ENCODE results near the gene ATXN2.
"Not testable (repeated sequence)": the region's sequence is repeated elsewhere in the genome, so short reads cannot be mapped to it uniquely, and the experiment has no call there.

ATXN2 gene

GRCh38 chr12:111405149-111405858 is 193.8 kb downstream of the ATXN2 start:
- peak; percentile 96 for DNase-seq (ENCODE audit: low read depth)

GRCh38 chr12:111404362-111405148 is 194.6 kb downstream of the ATXN2 start:
- DNase-seq (ENCODE audit: low read depth), result no peak

DNA sequence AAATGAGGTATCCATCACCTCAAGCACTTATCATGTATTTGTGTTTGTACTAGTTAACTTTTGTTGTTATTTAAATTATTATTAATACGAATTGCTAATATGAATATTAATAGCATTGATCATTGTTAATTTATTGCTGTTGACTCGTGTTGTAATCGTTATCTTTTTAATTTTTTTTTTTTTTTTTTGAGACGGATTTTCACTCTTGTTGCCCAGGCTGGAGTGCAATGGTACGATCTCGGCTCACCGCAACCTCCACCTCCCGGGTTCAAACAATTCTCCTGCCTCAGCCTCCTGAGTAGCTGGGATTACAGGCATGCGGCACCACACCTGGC is 196.7 kb downstream of the ATXN2 start:
- not testable (repeated sequence) for DNase-seq (ENCODE audit: low read depth)

All from activated T-helper 1 cell treated with Interleukin-2 at 50 U/mL for 16 hours (primary cell).